Stimulated activated CD8-positive, alpha-beta memory T cell treated with anti-CD3 and anti-CD28 coated beads, Interleukin-2, amount 100 ng/mL, for 1 hour (primary cell): ENCODE data around the gene SPDYE11.
"Not testable (repeated sequence)": the region's sequence is repeated elsewhere in the genome, so short reads cannot be mapped to it uniquely, and the experiment has no call there.

Experiments used
- DNase-seq, 2 donors: peaks; one replicate each; pipeline ENCODE4 v3.0.0-alpha.2; 2020; ENCODE audit warnings: low read depth in 2 of 2

Gene SPDYE11, protein sequence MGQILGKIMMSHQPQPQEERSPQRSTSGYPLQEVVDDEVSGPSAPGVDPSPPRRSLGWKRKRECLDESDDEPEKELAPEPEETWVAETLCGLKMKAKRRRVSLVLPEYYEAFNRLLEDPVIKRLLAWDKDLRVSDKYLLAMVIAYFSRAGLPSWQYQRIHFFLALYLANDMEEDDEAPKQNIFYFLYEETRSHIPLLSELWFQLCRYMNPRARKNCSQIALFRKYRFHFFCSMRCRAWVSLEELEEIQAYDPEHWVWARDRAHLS

GRCh38 chr7:73057811-73058210 is at the start of gene SPDYE11:
TSS of gene SPDYE11 (minus strand) at chr7:73057911. CDS start at chr7:73056111, 1,800 bp downstream.
- DNase-seq, result not testable (repeated sequence)

DNA sequence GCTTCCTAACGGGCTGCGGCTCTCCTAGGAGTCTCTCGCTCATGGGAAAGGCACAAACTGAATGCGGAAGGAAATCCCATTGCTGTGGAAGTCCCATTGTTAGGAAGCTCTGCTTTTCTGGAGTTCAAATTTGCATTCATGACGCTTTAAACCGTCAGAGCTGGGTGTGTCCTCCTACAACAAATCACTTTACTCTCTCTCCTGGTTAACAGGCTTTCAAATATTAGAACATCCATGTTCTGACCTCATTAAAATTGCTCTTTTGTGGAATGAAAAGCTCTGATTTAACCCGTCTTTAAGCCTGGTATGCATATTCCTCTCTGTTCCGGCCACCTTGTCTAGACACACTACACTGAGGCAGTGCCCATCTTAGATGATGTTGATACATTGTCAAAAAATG is 28.2 kb upstream of the SPDYE11 start, which contains the start of gene SPDYE9:
Gene SPDYE9 (minus strand): TSS at position 101 of the 400 bp plus-strand sequence. CDS start 1,800 bp downstream, outside the sequence.
- not testable (repeated sequence) for DNase-seq

DNA sequence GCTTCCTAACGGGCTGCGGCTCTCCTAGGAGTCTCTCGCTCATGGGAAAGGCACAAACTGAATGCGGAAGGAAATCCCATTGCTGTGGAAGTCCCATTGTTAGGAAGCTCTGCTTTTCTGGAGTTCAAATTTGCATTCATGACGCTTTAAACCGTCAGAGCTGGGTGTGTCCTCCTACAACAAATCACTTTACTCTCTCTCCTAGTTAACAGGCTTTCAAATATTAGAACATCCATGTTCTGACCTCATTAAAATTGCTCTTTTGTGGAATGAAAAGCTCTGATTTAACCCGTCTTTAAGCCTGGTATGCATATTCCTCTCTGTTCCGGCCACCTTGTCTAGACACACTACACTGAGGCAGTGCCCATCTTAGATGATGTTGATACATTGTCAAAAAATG is 28.0 kb downstream of the SPDYE11 start, which contains the start of gene SPDYE8:
Gene SPDYE8 (minus strand): TSS at position 101 of the 400 bp plus-strand sequence. CDS start 1,800 bp downstream, outside the sequence.
- not testable (repeated sequence) for DNase-seq

GRCh38 chr7:73006491-73006890 is 51.2 kb downstream of the SPDYE11 start:
- not testable (repeated sequence) for DNase-seq

DNA sequence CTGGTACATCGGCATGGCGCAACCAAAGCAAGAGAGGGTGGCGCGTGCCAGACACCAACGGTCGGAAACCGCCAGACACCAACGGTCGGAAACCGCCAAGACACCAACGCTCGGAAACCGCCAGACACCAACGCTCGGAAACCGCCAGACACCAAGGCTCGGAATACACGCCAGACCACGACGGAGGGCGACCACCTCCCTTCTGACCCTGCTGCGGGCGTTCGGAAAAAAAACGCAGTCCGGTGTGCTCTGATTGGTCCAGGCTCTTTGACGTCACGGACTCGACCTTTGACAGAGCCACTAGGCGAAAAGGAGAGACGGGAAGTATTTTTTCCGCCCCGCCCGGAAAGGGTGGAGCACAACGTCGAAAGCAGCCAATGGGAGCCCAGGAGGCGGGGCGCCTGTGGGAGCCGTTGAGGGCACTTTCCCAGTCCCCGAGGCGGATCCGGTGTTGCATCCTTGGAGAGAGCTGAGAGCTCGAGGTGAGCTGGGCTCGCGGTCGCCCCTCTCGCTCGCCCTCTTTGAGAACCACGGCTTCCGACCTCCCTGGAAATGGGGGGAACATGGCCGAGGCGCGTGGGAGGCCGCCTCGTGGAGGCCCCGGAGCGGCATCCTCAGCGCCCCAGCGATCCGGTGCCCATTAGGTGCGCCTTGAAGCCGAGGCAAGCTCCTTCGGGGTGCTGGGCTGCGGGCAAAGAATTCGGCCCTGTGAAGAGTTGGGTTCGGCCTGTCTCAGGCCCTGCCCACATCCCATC is 51.8 kb downstream of the SPDYE11 start:
- DNase-seq, result peak; percentile 76

GRCh38 chr7:73005356-73005692 is 52.4 kb downstream of the SPDYE11 start:
- peak; percentile 31 to 58 for DNase-seq

- not testable (repeated sequence) for DNase-seq
Measured at GRCh38 chr7:72997887-72998468, 59.7 kb downstream of the SPDYE11 start.
